PFSK-1 (cell line): ENCODE results near the gene KLC4.

ENCODE experiments used
- POLR2AphosphoS5 ChIP-seq: IDR thresholded peaks from 2 replicates; pipeline ENCODE4 v1.6.1; 2012; ENCODE audit warnings: low read depth, mild to moderate bottlenecking, control low read depth, low read length, moderate library complexity
- REST ChIP-seq, 2 experiments: IDR thresholded peaks; 2 replicates each; pipeline versions ENCODE4 v1.6.1 to v1.8.0; 2011 to 2012; ENCODE audit warnings: low read depth in 2 of 2, low read length in 2 of 2, control low read depth in 1 of 2, inconsistent platforms in 1 of 2, mild to moderate bottlenecking in 1 of 2, moderate library complexity in 1 of 2; ENCODE audit not compliant: insufficient read depth in 1 of 2
- SIN3A ChIP-seq: IDR thresholded peaks from 2 replicates; pipeline ENCODE4 v1.6.1; 2012; ENCODE audit warnings: mild to moderate bottlenecking, low read length, moderate library complexity, borderline replicate concordance; ENCODE audit not compliant: insufficient read depth
- TAF1 ChIP-seq: IDR thresholded peaks from 2 replicates; pipeline ENCODE4 v1.6.1; 2012; ENCODE audit warnings: low read length, control low read depth, borderline replicate concordance; ENCODE audit not compliant: insufficient read depth

- TF ChIP-seq REST (IDR thresholded peaks at IDR 0.05; ENCODE audit: insufficient read depth in 1 of 2, low read depth in 2 of 2, low read length in 2 of 2) (no peak), POLR2AphosphoS5 (no peak), TAF1 (no peak), SIN3A (no peak)
Observed at GRCh38 chr6:43122146-43122545, 62.7 kb downstream of the KLC4 start.
